ENCODE measurements around the gene MAGEL2. TPM values are rescaled to one million over a fixed set of nuclear protein-coding genes. Genes with fewer than 3 reads are reported as not detected.

MAGEL2 gene
- total RNA-seq, 1 donor from 2014 or later, result 27.1 TPM

DNA sequence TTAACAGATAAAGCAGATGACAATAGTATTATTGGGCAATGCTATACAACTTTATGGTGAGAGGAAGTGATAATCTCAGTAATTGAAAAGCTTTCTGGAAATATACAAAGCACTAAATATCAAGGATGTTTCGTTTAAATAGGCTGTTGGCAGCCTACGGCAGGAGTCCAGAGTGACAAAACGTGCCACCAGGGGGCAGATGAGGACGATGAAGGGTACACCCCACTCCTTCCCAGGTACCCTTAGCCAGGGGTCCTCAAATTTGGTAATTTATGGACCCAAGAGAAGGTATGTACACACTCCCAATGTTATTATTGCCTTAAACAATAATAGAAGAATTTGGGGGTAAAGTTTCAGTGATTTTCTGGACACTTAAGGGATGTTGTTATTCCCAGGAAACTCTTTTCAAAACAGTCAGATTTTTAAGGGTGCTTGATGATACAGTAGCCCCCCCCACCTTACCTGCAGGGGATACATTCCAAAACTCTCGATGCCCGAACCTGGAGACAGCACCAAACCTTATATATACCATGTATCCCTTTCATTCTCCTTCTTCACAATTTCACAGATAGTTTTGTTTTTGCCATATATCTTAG, 1.4 kb upstream of the MAGEL2 start:
- peak; percentile 84 for DNase-seq
- H3K4me3 Mint-ChIP-seq (ENCODE audit: unreplicated experiment), result peak overlapping the region; percentile 94
- H3K27ac Mint-ChIP-seq (ENCODE audit: unreplicated experiment), result no peak overlapping the region
- no peaks in the 10 kb centered on the region for H3K36me3 Mint-ChIP-seq (ENCODE audit: unreplicated experiment)
- peaks cover 10% of the 10 kb centered on the region for H3K9me3 Mint-ChIP-seq (ENCODE audit: unreplicated experiment)
- peaks cover 9% of the 10 kb centered on the region for H3K27me3 Mint-ChIP-seq (ENCODE audit: unreplicated experiment)
- H3K4me1 Mint-ChIP-seq (ENCODE audit: low read depth, unreplicated experiment), result peaks cover 14% of the 10 kb centered on the region
- TF ChIP-seq, protein P1, sequence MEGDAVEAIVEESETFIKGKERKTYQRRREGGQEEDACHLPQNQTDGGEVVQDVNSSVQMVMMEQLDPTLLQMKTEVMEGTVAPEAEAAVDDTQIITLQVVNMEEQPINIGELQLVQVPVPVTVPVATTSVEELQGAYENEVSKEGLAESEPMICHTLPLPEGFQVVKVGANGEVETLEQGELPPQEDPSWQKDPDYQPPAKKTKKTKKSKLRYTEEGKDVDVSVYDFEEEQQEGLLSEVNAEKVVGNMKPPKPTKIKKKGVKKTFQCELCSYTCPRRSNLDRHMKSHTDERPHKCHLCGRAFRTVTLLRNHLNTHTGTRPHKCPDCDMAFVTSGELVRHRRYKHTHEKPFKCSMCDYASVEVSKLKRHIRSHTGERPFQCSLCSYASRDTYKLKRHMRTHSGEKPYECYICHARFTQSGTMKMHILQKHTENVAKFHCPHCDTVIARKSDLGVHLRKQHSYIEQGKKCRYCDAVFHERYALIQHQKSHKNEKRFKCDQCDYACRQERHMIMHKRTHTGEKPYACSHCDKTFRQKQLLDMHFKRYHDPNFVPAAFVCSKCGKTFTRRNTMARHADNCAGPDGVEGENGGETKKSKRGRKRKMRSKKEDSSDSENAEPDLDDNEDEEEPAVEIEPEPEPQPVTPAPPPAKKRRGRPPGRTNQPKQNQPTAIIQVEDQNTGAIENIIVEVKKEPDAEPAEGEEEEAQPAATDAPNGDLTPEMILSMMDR (IDR thresholded peaks at IDR 0.05; ENCODE audit: partially characterized antibody, unreplicated experiment), result peak; percentile 93

DNA sequence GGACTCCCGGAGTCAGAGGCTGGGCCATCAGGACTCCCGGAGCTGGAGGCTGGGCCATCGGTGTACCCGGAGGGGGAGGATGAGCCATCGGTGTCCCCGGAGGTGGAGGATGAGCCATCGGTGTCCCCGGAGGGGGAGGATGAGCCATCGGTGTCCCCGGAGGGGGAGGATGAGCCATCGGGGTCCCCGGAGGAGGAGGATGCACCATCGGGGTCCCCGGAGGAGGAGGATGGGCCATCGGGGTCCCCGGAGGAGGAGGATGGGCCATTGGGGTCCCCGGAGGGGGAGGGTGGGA, 719 bp downstream of the MAGEL2 start:
- Mint-ChIP-seq H3K36me3 (ENCODE audit: unreplicated experiment) (no peaks in the 10 kb centered on the region), H3K4me3 (ENCODE audit: unreplicated experiment) (peak overlapping the region; percentile 87), H3K27me3 (ENCODE audit: unreplicated experiment) (peaks cover 11% of the 10 kb centered on the region), H3K9me3 (ENCODE audit: unreplicated experiment) (peaks cover 10% of the 10 kb centered on the region), H3K27ac (ENCODE audit: unreplicated experiment) (peak overlapping the region; percentile 90), H3K4me1 (ENCODE audit: low read depth, unreplicated experiment) (peaks cover 29% of the 10 kb centered on the region)
- TF ChIP-seq, protein P1 (IDR thresholded peaks at IDR 0.05; ENCODE audit: partially characterized antibody, unreplicated experiment), result no peak
- DNase-seq, result peak; percentile 41

DNA sequence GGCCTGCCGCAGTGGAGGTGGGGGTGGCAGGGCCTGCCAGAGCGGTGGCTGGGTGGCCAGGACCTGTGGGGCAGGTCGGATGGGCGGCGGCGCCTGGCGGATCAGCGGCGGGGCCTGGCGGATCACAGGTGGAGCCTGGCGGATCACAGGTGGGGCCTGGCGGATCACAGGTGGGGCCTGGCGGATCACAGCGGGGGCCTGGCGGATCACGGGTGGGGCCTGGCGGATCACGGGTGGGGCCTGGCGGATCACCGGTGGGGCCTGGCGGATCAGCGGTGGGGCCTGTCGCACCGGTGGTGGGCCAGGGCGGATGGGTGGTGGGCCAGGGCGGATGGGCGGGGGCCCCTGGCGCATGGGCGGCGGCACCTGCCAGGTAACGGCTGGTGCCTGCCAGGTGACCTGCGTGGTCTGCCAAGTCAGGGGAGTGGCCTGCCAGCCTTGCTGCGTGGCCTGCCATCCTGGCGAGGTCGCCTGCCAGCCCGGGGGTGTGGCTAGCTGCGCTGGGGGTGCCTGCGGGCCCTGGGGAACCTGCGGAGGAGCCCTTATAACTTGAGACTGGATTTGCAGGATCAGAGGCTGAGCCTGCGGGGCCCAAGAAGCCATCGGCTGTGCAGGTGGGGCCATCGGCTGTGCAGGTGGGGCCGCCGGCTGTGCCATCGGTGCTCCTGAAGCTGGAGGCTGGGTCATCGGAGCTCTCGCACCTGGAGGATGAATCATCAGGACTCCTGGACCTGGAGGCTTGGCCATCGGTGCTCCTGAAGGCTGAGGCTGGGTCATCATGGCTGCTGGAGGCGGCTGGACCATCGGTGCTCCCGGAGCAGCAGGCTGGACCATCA, 1.3 kb downstream of the MAGEL2 start:
- H3K4me3 Mint-ChIP-seq (ENCODE audit: unreplicated experiment), result peak overlapping the region; percentile 87
- peak overlapping the region; percentile 90 for H3K27ac Mint-ChIP-seq (ENCODE audit: unreplicated experiment)
- peak; percentile 22 for DNase-seq
- peaks cover 11% of the 10 kb centered on the region for H3K27me3 Mint-ChIP-seq (ENCODE audit: unreplicated experiment)
- peaks cover 10% of the 10 kb centered on the region for H3K9me3 Mint-ChIP-seq (ENCODE audit: unreplicated experiment)
- H3K36me3 Mint-ChIP-seq (ENCODE audit: unreplicated experiment), result no peaks in the 10 kb centered on the region
- H3K4me1 Mint-ChIP-seq (ENCODE audit: low read depth, unreplicated experiment), result peaks cover 29% of the 10 kb centered on the region
- TF ChIP-seq, protein P1 (IDR thresholded peaks at IDR 0.05; ENCODE audit: partially characterized antibody, unreplicated experiment), result no peak

DNA sequence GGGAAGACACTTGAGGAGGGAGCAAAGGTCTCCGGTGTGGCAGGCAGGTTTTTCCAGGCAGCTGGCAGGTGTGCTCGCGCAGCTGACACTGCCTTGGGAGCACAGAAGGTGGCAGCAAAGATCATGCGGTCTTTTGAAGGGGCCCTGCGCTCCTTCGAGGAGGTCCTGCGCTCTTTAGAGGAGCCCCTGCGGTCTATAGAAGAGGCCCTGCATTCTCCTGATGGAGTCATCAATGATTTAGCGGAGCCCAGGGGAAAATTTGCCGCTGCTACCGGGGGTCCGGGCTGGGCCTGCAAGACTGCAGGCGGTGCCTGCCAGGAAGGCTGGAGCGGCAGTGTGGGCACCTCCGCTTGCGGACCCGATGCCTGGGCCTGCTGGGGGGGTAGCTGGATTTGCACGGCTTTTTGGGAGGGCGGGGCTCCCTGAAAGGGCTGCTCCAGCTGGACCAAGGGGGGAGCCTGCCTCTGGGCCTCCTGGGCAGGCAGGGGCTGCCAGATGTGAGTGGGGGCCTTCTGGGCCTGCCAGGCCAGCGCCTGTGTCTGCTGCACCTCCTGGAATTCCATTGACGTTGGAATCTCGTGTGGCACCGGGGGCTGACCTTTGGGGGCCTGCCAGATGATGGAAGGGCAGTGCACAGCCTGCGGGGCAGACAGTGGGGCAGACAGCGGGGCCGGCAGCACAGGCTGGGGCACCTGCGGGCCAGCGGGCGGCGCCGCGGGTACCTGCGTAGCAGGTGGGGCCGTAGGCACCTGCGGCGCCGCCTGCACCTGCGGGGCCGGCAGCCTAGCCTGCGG, 2.1 kb downstream of the MAGEL2 start:
- peaks cover 11% of the 10 kb centered on the region for H3K27me3 Mint-ChIP-seq (ENCODE audit: unreplicated experiment)
- H3K27ac Mint-ChIP-seq (ENCODE audit: unreplicated experiment), result peak overlapping the region; percentile 72
- peak overlapping the region; percentile 65 for H3K4me3 Mint-ChIP-seq (ENCODE audit: unreplicated experiment)
- peaks cover 29% of the 10 kb centered on the region for H3K4me1 Mint-ChIP-seq (ENCODE audit: low read depth, unreplicated experiment)
- peak; percentile 59 for DNase-seq
- H3K9me3 Mint-ChIP-seq (ENCODE audit: unreplicated experiment), result peaks cover 10% of the 10 kb centered on the region
- TF ChIP-seq, protein P1 (IDR thresholded peaks at IDR 0.05; ENCODE audit: partially characterized antibody, unreplicated experiment), result no peak
- H3K36me3 Mint-ChIP-seq (ENCODE audit: unreplicated experiment), result no peaks in the 10 kb centered on the region
